ENCODE results near the gene LRRC8C.

Gene LRRC8C

DNA sequence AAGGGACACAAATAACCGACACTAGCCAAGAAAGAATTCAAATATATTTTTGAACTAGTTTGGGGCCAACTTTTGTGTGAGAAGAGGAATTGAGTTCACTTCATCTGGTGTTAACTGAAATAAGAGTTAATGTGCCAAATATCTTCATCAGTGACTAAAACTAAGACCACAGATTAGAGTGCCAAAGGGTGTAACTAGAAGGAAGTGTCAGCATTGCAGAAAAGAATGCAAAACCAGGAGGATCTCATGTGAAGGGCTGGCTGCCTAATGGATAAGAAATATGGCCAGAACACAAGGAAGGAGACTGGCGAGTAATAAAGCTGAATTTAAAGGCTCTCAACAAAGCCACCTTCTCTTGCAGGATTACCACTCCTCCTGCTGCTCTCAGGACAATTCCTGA, 126.1 kb downstream of the LRRC8C start:
- no peaks in the 10 kb centered on the region for H3K79me2 ChIP-seq (ENCODE audit: insufficient read depth, low read length)
- no peaks in the 10 kb centered on the region for H3K9me2 ChIP-seq (replicated peaks; ENCODE audit: low read depth, low read length)
- H3K4me3 ChIP-seq (ENCODE audit: low read length, poor library complexity, severe bottlenecking) = no peak overlapping the region
- H2AFZ ChIP-seq (ENCODE audit: low read length) = peak overlapping the region; percentile 10; the same call in 1 of the 2 replicates
- no peaks in the 10 kb centered on the region for H3K9me3 ChIP-seq (ENCODE audit: insufficient read depth, low read depth, low read length)
- H4K20me1 ChIP-seq (ENCODE audit: insufficient read depth, low read length, poor library complexity, severe bottlenecking) = no peaks in the 10 kb centered on the region
- H3K4me2 ChIP-seq (ENCODE audit: low read depth, low read length, poor library complexity, severe bottlenecking) = peak overlapping the region; percentile 89
- no peaks in the 10 kb centered on the region for H3K36me3 ChIP-seq (ENCODE audit: insufficient read depth, low read length)
- H3K27me3 ChIP-seq (ENCODE audit: insufficient read depth, low read length, poor library complexity, severe bottlenecking) = no peaks in the 10 kb centered on the region
- H3K4me1 ChIP-seq (ENCODE audit: insufficient read depth, low read length, poor library complexity, severe bottlenecking) = peaks cover 48% of the 10 kb centered on the region
- no peak for TF ChIP-seq EZH2phosphoT487 (IDR thresholded peaks at IDR 0.05; ENCODE audit: borderline replicate concordance)
- TF ChIP-seq, protein P1, sequence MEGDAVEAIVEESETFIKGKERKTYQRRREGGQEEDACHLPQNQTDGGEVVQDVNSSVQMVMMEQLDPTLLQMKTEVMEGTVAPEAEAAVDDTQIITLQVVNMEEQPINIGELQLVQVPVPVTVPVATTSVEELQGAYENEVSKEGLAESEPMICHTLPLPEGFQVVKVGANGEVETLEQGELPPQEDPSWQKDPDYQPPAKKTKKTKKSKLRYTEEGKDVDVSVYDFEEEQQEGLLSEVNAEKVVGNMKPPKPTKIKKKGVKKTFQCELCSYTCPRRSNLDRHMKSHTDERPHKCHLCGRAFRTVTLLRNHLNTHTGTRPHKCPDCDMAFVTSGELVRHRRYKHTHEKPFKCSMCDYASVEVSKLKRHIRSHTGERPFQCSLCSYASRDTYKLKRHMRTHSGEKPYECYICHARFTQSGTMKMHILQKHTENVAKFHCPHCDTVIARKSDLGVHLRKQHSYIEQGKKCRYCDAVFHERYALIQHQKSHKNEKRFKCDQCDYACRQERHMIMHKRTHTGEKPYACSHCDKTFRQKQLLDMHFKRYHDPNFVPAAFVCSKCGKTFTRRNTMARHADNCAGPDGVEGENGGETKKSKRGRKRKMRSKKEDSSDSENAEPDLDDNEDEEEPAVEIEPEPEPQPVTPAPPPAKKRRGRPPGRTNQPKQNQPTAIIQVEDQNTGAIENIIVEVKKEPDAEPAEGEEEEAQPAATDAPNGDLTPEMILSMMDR (conservative IDR thresholded peaks at IDR 0.05; ENCODE audit: low read length) = no peak
- H3F3A ChIP-seq (ENCODE audit: low read depth) = no peaks in the 10 kb centered on the region; the same call in 1 of the 2 replicates
- peak overlapping the region; percentile 55 for H3K9ac ChIP-seq (ENCODE audit: low read depth, low read length, poor library complexity, severe bottlenecking)

DNA sequence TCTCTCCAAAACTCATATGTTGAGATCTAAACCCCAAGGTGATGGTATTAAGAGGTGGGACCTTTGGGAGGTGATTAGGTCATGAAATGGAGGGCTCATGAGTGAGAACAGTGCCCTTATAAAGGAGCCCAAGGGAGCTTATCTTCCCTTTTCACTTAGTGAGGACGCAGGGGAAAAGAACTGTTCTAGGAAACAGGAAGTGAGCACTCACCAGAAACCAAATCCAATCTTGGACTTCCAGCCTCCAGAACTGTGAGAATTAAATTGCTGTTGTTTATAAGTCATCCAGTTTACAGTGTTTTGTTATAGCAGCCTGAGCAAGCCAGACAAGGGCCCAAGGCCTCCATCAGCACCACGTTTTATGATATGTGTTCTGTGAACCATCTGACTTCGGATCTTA, 127.6 kb downstream of the LRRC8C start:
- H3K36me3 ChIP-seq (ENCODE audit: insufficient read depth, low read length) = no peaks in the 10 kb centered on the region
- H3K9me3 ChIP-seq (ENCODE audit: insufficient read depth, low read depth, low read length) = no peaks in the 10 kb centered on the region
- H3K9ac ChIP-seq (ENCODE audit: low read depth, low read length, poor library complexity, severe bottlenecking) = no peak overlapping the region
- no peaks in the 10 kb centered on the region for H3K27me3 ChIP-seq (ENCODE audit: insufficient read depth, low read length, poor library complexity, severe bottlenecking)
- no peaks in the 10 kb centered on the region for H4K20me1 ChIP-seq (ENCODE audit: insufficient read depth, low read length, poor library complexity, severe bottlenecking)
- no peak overlapping the region for H3K4me3 ChIP-seq (ENCODE audit: low read length, poor library complexity, severe bottlenecking)
- no peak overlapping the region for H3K4me2 ChIP-seq (ENCODE audit: low read depth, low read length, poor library complexity, severe bottlenecking)
- H3F3A ChIP-seq (ENCODE audit: low read depth) = no peaks in the 10 kb centered on the region; the same call in 1 of the 2 replicates
- no peak overlapping the region for H2AFZ ChIP-seq (ENCODE audit: low read length)
- H3K79me2 ChIP-seq (ENCODE audit: insufficient read depth, low read length) = no peaks in the 10 kb centered on the region
- no peaks in the 10 kb centered on the region for H3K9me2 ChIP-seq (replicated peaks; ENCODE audit: low read depth, low read length)
- peaks cover 42% of the 10 kb centered on the region for H3K4me1 ChIP-seq (ENCODE audit: insufficient read depth, low read length, poor library complexity, severe bottlenecking)
- TF ChIP-seq, protein P1 (conservative IDR thresholded peaks at IDR 0.05; ENCODE audit: low read length) = no peak
- no peak for TF ChIP-seq EZH2phosphoT487 (IDR thresholded peaks at IDR 0.05; ENCODE audit: borderline replicate concordance)

DNA sequence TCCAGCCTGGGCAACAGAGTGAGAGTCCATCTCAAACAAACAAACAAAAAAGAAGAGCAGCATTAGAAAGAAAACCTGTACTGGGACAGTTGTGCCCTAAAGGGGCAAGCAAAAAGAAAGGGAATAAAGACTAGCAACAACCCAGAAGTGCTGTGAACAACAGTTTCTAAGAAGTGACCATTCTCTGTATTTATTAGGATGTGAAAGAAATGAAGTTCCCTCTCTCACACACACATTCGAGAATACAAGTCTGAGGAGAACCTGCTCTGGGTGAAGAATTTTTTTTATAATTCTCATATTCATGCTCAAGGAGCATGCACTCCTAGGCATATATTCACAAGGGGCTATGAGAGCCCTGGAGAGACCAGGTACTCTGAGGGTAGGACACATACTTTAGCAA, 128.4 kb downstream of the LRRC8C start:
- H3K79me2 ChIP-seq (ENCODE audit: insufficient read depth, low read length) = no peaks in the 10 kb centered on the region
- TF ChIP-seq, protein P1 (conservative IDR thresholded peaks at IDR 0.05; ENCODE audit: low read length) = no peak
- no peak for TF ChIP-seq EZH2phosphoT487 (IDR thresholded peaks at IDR 0.05; ENCODE audit: borderline replicate concordance)
- no peak overlapping the region for H2AFZ ChIP-seq (ENCODE audit: low read length)
- H4K20me1 ChIP-seq (ENCODE audit: insufficient read depth, low read length, poor library complexity, severe bottlenecking) = no peaks in the 10 kb centered on the region
- no peaks in the 10 kb centered on the region for H3K9me3 ChIP-seq (ENCODE audit: insufficient read depth, low read depth, low read length)
- H3K4me3 ChIP-seq (ENCODE audit: low read length, poor library complexity, severe bottlenecking) = no peak overlapping the region
- H3K4me2 ChIP-seq (ENCODE audit: low read depth, low read length, poor library complexity, severe bottlenecking) = no peak overlapping the region
- no peak overlapping the region for H3K9ac ChIP-seq (ENCODE audit: low read depth, low read length, poor library complexity, severe bottlenecking)
- H3K9me2 ChIP-seq (replicated peaks; ENCODE audit: low read depth, low read length) = no peaks in the 10 kb centered on the region
- H3K36me3 ChIP-seq (ENCODE audit: insufficient read depth, low read length) = no peaks in the 10 kb centered on the region
- peaks cover 42% of the 10 kb centered on the region for H3K4me1 ChIP-seq (ENCODE audit: insufficient read depth, low read length, poor library complexity, severe bottlenecking)
- no peaks in the 10 kb centered on the region for H3K27me3 ChIP-seq (ENCODE audit: insufficient read depth, low read length, poor library complexity, severe bottlenecking)
- H3F3A ChIP-seq (ENCODE audit: low read depth) = no peaks in the 10 kb centered on the region; the same call in 1 of the 2 replicates
